Hematopoietic multipotent progenitor cell treated with erythropoietin and hydrocortisone succinate and interleukin-3 and kit ligand, for 17 days (in vitro differentiated cells): ENCODE data around the gene ZNF248.
"Not testable (repeated sequence)": the region's sequence is repeated elsewhere in the genome, so short reads cannot be mapped to it uniquely, and the experiment has no call there.

Experiments
- DNase-seq: peaks from one replicate; pipeline ENCODE4 v3.0.0-alpha.2; 2015; ENCODE audit warnings: low spot score

ZNF248 gene

GRCh38 chr10:37739181-37739580 is 118.2 kb downstream of the ZNF248 start:
- DNase-seq: no peak

GRCh38 chr10:37738241-37738640 is 119.2 kb downstream of the ZNF248 start:
- DNase-seq: not testable (repeated sequence)

- no peak for DNase-seq
Observed at GRCh38 chr10:37737336-37737735, 120.1 kb downstream of the ZNF248 start.

DNA sequence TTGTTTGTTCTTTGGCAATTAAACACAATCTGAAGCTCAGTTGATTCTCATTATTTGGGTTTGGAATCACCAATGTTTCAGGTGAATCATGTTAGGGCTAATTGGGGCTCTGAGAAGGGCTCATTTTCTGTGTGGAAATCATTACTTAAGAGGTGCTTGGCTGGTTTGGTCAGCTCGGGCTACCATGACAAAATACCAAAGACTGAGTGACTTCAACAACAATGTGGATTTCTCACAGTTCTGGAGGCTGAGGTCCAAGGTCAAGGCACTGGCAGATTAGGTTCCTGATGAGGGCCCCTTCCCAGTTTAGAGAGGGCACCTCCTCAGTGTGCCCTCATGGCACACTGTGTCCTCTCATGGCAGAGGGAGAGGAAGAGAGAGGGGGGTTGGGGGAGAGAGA is 121.3 kb downstream of the ZNF248 start:
- no peak for DNase-seq

- no peak for DNase-seq
Observed at GRCh38 chr10:37734971-37735370, 122.4 kb downstream of the ZNF248 start.
